LNCaP clone FGC (cell line): ENCODE data around the gene WDR93.

ENCODE experiments used
- DNase-seq: peaks from one replicate; pipeline ENCODE4 v3.0.0-alpha.2; 2011; ENCODE audit warnings: low read depth
- H3K4me3 ChIP-seq: 2 replicates; pipeline ENCODE4 v1.5.1; 2011; ENCODE audit warnings: mild to moderate bottlenecking, low read depth, low read length, control low read depth
- TF ChIP-seq, protein P1 (sequence below): IDR thresholded peaks from 2 replicates; pipeline ENCODE4 v1.5.1; 2012; ENCODE audit warnings: mild to moderate bottlenecking; ENCODE audit not compliant: control insufficient read depth, insufficient read depth; ENCODE audit errors: extremely low read depth

WDR93 gene

DNA sequence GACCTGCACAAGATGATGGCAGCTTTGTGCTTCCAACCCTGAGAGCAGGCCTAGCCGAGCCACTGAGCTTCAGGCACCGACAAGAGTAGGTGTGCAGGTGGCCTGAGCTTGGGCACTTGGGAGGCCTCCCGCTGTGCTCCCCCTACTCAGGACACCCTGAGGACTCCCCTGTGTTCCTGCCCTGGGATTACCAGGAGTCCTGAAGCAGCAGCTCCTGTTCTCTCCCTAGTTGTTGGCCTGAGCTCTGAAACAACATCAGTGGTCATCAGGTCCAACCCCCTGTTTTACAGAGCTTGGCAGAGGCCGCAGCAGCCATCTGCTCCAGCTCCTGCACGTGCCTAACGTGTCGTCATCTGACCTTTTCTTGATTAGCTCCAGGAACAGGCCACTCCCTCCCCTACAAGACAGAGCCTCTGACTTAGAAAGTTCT is 77.5 kb downstream of the WDR93 start:
- TF ChIP-seq, protein P1, sequence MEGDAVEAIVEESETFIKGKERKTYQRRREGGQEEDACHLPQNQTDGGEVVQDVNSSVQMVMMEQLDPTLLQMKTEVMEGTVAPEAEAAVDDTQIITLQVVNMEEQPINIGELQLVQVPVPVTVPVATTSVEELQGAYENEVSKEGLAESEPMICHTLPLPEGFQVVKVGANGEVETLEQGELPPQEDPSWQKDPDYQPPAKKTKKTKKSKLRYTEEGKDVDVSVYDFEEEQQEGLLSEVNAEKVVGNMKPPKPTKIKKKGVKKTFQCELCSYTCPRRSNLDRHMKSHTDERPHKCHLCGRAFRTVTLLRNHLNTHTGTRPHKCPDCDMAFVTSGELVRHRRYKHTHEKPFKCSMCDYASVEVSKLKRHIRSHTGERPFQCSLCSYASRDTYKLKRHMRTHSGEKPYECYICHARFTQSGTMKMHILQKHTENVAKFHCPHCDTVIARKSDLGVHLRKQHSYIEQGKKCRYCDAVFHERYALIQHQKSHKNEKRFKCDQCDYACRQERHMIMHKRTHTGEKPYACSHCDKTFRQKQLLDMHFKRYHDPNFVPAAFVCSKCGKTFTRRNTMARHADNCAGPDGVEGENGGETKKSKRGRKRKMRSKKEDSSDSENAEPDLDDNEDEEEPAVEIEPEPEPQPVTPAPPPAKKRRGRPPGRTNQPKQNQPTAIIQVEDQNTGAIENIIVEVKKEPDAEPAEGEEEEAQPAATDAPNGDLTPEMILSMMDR = no peak
- no peak for DNase-seq
- H3K4me3 ChIP-seq = no peak overlapping the region

DNA sequence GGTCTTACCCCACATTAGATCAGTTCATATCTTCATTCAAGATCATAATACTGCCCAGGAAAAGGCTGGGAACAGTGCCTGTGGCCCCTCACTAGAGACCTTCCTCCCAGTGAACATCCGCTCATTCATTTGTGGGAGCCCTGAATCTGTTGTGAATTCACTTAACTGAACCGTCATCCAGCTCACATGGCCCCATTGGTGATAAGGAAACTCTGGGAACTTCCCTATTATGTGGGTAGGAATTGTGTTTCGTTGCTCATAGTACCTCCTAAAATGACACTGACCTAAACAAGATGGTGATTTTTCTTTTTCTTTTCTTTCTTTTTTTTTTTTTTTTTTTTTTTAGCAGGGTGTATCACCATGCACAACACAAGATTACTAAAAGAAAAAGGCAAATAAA is 78.8 kb downstream of the WDR93 start:
- no peak overlapping the region for H3K4me3 ChIP-seq
- TF ChIP-seq, protein P1 = no peak
- DNase-seq = no peak

DNA sequence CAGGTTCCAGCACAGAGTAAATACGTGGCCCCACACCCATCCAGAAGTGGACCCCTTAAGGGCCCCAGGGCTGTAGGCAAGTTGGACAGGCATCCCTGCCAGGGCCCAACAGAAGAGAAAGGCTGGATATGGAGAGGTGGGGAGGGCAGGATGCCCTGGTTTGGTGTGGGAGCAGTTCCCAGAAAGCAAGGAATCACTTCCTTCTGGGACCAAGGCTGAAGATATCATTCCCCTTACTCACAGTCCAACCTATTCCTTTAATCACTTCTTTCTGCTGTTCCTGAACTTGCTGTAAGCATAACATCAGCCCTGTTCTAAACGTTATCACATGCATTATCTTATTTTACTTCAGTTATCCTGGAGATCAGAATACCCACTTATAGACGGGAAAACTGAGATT is 79.4 kb downstream of the WDR93 start:
- TF ChIP-seq, protein P1 = no peak
- no peak for DNase-seq
- no peak overlapping the region for H3K4me3 ChIP-seq

DNA sequence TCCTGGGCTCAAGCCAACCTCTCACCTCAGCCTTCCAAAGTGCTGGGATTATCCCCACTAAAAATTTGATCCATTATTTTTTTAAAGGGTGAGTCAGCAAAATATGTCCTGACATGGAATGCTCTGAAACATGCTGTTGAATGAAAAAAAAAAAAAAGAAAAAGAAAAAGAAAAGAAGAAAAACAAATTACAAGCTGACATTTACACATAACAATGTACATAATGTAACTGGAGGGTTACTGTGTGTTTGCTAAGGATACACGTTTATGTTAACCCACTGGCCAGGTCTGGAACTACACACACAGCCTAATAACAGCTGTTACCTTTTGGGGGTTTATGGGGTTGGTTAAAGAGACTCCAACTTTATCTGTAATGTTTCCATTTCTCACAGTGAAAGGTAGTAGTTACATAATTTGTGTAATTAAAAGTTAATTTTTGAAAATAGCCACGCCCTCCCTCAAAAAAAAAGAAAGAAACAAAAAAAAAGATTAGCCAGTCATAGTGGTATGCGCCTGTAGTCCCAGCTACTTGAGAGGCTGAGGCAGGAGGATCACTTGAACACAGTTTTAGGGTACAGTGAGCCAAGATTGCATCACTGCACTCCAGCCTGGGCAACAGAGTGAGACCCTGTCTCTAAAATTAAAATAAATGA is 82.4 kb downstream of the WDR93 start:
- no peak for DNase-seq
- no peak overlapping the region for H3K4me3 ChIP-seq
- TF ChIP-seq, protein P1 = peak; percentile 20; the same call in 1 of the 2 replicates

DNA sequence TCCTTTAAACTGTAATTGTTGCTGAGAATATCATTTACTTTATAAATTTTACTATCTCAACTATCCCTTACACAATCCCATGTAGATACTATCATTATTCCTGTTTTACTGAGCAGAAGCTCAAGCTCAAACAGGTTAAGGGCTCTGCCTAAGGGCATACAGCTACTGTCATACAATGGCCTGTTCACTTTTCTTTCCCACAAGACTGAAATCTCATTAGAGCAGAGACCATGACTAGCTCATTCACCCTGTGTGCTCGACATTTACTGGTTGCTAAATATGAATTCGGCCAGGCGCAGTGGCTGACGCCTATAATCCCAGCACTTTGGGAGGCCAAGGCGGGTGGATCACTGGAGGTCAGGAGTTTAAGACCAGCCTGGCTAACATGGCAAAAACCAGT is 83.9 kb downstream of the WDR93 start:
- no peak overlapping the region for H3K4me3 ChIP-seq
- DNase-seq = no peak
- TF ChIP-seq, protein P1 = no peak

DNA sequence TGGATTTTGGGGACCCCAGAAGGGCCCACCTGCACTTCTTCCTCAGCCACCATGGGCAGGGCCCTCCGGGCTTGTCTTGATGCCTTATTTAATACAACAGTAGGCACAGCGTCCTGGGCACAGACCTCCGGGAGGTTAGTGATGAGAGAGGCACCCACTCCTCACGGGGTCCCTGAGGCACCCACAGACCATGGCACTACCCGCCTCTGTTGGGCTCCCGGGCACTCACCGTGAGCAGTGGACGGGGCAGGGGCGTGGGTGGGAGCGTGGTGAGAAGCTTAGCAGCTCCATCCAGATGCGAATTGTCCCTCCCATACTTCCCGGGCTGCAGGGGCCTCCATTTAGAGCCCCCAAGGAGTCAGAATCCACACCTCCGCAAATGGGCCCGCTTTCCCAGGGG is 85.2 kb downstream of the WDR93 start:
- no peak for DNase-seq
- TF ChIP-seq, protein P1 = no peak
- H3K4me3 ChIP-seq = peak overlapping the region; percentile 42
